AG04450 (cell line): ENCODE measurements around the gene LTB. TPM values are rescaled to one million over a fixed set of nuclear protein-coding genes. Genes with fewer than 3 reads are reported as not detected.
A peak's percentile ranks its signal among the peaks of the same experiment; 100 is the strongest.

Source experiments
- CTCF ChIA-PET: fragments of 300-600, 350-600 bp; formaldehyde crosslinking; extraction: SDS; loops from one replicate; lab custom pipeline; 2022; ENCODE audit warnings: antibody characterized with exemption, inconsistent platforms; lab: Charles Lee
- POLR2A ChIA-PET: fragments of 350-600 bp; formaldehyde crosslinking; extraction: SDS; loops from one replicate; lab custom pipeline; 2021; ENCODE audit warnings: antibody characterized with exemption, inconsistent platforms; lab: Yijun Ruan, JAX
- DNase-seq: peaks from one replicate; pipeline ENCODE4 v3.0.0-alpha.2; 2011; ENCODE audit warnings: low read depth, low spot score
- H3K27ac ChIP-seq: one replicate; pipeline ENCODE4 v1.5.1; 2012; ENCODE audit warnings: low read depth, low read length, control low read depth
- H3K27me3 ChIP-seq: one replicate; pipeline ENCODE4 v1.6.0; 2012; ENCODE audit warnings: low read length; ENCODE audit not compliant: control insufficient read depth, insufficient read depth
- H3K4me3 ChIP-seq: 2 replicates; pipeline ENCODE4 v1.5.1; 2011; ENCODE audit warnings: mild to moderate bottlenecking, low read depth, low read length, control low read depth
- H3K9me3 ChIP-seq: 2 replicates; pipeline ENCODE4 v1.5.1; 2012; ENCODE audit warnings: low read length; ENCODE audit not compliant: control insufficient read depth, insufficient read depth
- CTCF ChIP-seq: IDR thresholded peaks from 2 replicates; pipeline ENCODE4 v1.5.1; 2011; ENCODE audit warnings: low read depth, low read length, control low read depth, inconsistent platforms
- polyA plus RNA-seq: library from polyadenylated mRNA; depleted of rRNA; stranded (reverse); fragments of >200 nt; gene quantifications from 2 replicates; pipeline ENCODE4 v1.2.3, GENCODE V29; 2011

Gene LTB
- polyA plus RNA-seq, 1 experiment = not detected

DNA sequence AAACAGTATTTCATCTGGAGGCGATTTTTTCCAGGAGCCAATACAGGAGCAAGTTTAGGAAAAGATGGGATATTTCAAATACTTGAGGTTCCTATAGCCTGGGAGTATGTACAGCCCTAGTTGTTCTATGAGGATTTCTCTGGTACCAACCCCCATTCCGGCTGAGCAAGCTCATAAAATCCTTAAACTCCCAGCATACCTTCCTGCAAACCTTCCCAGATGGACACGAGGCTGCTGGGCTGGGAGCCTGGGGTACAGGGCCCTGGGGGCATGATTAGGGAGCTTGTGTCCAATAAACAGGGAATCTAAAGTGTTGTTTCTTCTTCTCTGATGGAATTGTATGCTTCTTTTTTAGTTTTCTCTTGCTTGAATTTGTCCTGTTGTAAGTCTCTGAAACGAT, 39.8 kb upstream of the LTB start:
- Histone ChIP-seq H3K27me3 (no peaks in the 10 kb centered on the region), H3K9me3 (peaks cover 4% of the 10 kb centered on the region; the same call in 1 of the 2 replicates), H3K27ac (peak overlapping the region; percentile 31), H3K4me3 (peak overlapping the region; percentile 95)
- CTCF ChIA-PET = interaction anchor here (0.6 to 1.7 kb wide), 6 partner anchors 23 to 129 kb away, joined by 3 to 9 read pairs (median 3); partner anchors contain the start of genes ATP6V1G2 and NFKBIL1
- DNase-seq = no peak
- no peak for TF ChIP-seq CTCF
- POLR2A ChIA-PET = interaction anchor here (0.9 to 2.5 kb wide), 3 partner anchors 17 to 43 kb away, joined by 3 to 13 read pairs (median 3); partner anchors contain the start of genes BAG6 and GPANK1

- ChIA-PET POLR2A (interaction anchor here (0.6 to 2.5 kb wide), 7 partner anchors 14 to 206 kb away, joined by 3 to 13 read pairs (median 3); partner anchors contain the start of genes ABHD16A, BAG6, GPANK1 and HSPA1B), CTCF (interaction anchor here (0.6 to 1.7 kb wide), 5 partner anchors 23 to 75 kb away, joined by 3 to 9 read pairs (median 3); partner anchors contain the start of genes ATP6V1G2 and NFKBIL1)
- Histone ChIP-seq H3K27me3 (no peaks in the 10 kb centered on the region), H3K9me3 (peaks cover 4% of the 10 kb centered on the region; the same call in 1 of the 2 replicates), H3K27ac (peak overlapping the region; percentile 90), H3K4me3 (peak overlapping the region; percentile 95)
- no peak for DNase-seq
- no peak for TF ChIP-seq CTCF
These were observed 39.2 kb upstream of the LTB start for GRCh38 chr6:31621320-31621939.

- H3K27me3 ChIP-seq = no peaks in the 10 kb centered on the region
- H3K9me3 ChIP-seq = peaks cover 4% of the 10 kb centered on the region; the same call in 1 of the 2 replicates
- H3K27ac ChIP-seq = peak within 1 kb of the TSS; percentile 100
- ChIA-PET CTCF (interaction anchor here (0.7 to 1.0 kb wide), 2 partner anchors 74 to 269 kb away, joined by 3 read pairs; partner anchors contain the start of gene ATP6V1G2), POLR2A (interaction anchor here (0.6 to 2.5 kb wide), 6 partner anchors 15 to 207 kb away, joined by 3 to 13 read pairs (median 4); partner anchors contain the start of genes ABHD16A, BAG6, DDX39B and HSPA1B)
- peak; percentile 13 for DNase-seq
- no peak for TF ChIP-seq CTCF
- peak within 1 kb of the TSS; percentile 95 for H3K4me3 ChIP-seq
These were observed 38.5 kb upstream of the LTB start, which contains the start of gene PRRC2A for GRCh38 chr6:31620586-31621319. Gene PRRC2A (plus strand): TSS chr6:31620715. CDS start chr6:31622790, 2,075 bp downstream.

DNA sequence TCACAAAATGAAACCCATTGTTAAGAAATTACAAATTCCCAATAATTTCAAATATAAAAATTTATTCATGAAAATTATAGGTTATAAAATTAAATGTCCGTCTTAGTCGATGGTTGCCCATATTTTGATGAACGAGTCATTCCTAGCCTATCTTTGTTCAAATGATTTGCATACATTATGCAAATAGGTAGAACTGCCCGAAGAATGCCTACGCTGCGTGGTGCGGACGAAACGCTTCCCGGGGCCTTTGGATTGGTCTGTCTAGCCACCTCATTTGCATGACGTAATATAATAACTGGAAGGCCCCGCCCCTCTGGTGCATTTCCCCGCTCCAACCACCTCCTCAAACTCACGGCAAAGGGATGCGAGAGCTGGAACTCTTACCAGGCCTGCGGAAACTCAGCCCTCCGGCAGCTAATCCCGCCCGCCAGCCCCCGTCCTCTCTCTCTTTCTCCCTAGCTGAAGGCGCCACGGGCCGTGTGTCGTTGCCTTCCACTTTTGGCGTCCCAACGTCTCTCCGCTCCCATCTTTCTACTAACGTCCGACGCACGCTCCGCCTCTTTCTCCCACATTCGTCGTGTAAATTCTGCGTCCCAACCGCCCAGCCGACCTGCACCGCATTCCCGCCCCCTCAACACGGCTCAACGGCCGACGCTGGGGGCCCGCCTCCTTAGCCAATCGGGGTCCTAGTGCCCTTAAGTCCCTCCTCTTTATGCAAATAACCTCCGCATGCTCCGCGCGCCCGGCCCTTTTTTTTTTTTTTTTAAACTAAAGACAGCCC, 37.8 kb upstream of the LTB start:
- peak; percentile 98 for DNase-seq
- ChIA-PET POLR2A (interaction anchor here (1.0 to 1.3 kb wide), 2 partner anchors 79 to 83 kb away, joined by 4 to 5 read pairs; partner anchors contain the start of genes ABHD16A and DDX39B), CTCF (interaction anchor here (0.7 kb wide), 1 partner anchor 270 kb away, joined by 3 read pairs; no protein-coding TSS in a partner anchor)
- Histone ChIP-seq H3K27ac (peak overlapping the region; percentile 100), H3K27me3 (no peaks in the 10 kb centered on the region), H3K9me3 (peaks cover 4% of the 10 kb centered on the region; the same call in 1 of the 2 replicates), H3K4me3 (peak overlapping the region; percentile 82)
- no peak for TF ChIP-seq CTCF
